ENCODE measurements around the gene NCBP2.

GRCh38 chr3:196979545-196979944, 37.2 kb upstream of the NCBP2 start:
- TF ChIP-seq, protein P1, sequence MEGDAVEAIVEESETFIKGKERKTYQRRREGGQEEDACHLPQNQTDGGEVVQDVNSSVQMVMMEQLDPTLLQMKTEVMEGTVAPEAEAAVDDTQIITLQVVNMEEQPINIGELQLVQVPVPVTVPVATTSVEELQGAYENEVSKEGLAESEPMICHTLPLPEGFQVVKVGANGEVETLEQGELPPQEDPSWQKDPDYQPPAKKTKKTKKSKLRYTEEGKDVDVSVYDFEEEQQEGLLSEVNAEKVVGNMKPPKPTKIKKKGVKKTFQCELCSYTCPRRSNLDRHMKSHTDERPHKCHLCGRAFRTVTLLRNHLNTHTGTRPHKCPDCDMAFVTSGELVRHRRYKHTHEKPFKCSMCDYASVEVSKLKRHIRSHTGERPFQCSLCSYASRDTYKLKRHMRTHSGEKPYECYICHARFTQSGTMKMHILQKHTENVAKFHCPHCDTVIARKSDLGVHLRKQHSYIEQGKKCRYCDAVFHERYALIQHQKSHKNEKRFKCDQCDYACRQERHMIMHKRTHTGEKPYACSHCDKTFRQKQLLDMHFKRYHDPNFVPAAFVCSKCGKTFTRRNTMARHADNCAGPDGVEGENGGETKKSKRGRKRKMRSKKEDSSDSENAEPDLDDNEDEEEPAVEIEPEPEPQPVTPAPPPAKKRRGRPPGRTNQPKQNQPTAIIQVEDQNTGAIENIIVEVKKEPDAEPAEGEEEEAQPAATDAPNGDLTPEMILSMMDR (IDR thresholded peaks at IDR 0.05) = no peak
- TF ChIP-seq POLR2A (IDR thresholded peaks at IDR 0.05) (no peak), POLR2AphosphoS5 (IDR thresholded peaks at IDR 0.05; ENCODE audit: insufficient read depth in 1 of 2, low read depth in 1 of 2) (no peak)

Measured in vagina (tissue), 2 donors.